GM18870 (cell line): ENCODE results near the gene KLF16.
"Not testable (repeated sequence)": the region's sequence is repeated elsewhere in the genome, so short reads cannot be mapped to it uniquely, and the experiment has no call there.

ENCODE experiments used
- ATAC-seq: cut with Tn5 transposase; IDR thresholded peaks from one replicate; pipeline ENCODE4 v1.9.1; 2021; ENCODE audit warnings: moderate library complexity; ENCODE audit not compliant: unreplicated experiment

Gene KLF16

DNA sequence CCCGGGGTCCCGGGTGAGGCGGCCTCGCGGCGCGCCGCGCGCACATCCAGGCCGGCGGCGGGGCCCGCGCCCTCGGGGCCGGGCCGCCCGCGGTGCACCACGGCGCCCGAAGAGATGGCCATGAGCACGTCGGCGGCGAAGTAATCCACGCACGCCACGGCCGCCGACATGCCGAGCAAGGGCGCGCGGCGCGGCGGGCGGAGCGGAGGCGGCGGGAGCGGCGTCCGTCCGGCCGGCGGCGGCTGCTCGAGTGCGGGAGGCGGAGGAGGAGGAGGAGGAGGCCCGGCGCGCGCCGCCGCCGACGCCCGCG lies at the start of gene KLF16:
Gene KLF16 (minus strand): TSS at position 252 of the 310 bp plus-strand sequence. CDS start 82 bp downstream, at position 170.
- ATAC-seq = no peak

DNA sequence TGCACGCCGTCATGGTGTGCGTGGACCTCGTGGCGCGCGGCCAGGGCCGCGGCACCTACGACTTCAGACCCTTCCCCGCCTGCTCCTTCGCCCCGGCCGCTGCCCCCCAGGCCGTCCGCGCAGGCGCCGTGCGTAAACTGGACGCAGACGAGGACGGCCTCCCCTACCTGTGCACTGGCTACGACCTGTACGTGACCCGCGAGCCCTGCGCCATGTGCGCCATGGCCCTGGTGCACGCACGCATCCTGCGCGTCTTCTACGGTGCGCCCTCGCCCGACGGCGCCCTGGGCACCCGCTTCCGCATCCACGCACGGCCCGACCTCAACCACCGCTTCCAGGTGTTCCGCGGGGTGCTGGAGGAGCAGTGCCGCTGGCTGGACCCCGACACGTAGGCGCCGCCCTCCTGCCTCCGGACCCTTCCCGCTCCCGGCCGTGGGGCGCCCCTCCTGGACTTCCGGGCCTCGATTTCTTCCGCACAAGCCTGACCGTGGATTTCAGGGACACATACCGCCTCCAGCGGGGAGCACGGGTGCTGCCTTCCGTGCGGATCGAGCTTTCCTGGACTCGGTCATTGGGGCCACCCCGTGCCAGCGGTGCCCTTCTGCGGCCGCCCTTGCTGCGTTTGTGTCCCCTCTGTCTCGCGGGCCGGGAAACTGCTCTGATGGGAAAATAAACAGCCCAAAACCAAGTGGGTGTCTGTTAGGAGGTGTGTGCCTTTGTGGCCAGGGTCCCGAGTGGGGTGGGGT lies 49.6 kb upstream of the KLF16 start:
- no peak for ATAC-seq

- no peak for ATAC-seq
Observed at GRCh38 chr19:1911995-1912394, 48.6 kb upstream of the KLF16 start.

GRCh38 chr19:1911098-1911497 lies 47.7 kb upstream of the KLF16 start:
- ATAC-seq = no peak

DNA sequence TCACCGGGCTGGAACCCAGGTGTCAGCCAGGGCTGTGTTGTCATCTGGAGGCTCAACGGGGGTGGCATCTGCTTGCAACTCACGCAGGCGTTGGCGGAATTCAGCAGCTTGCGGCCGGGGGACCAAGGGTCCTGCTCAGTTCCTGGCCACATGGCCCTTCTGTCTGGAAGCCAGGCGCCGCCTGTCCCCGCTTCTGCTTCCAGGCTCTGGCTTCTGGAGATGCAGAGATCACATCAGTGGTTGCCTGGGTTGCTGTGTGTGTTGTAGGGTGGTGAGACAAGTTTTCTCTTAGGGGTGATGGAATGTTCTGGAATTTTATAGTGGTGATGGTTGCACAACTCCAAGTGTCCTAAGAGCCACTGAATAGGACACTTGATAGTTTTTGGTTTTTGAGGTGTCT lies 46.8 kb upstream of the KLF16 start:
- ATAC-seq = no peak

DNA sequence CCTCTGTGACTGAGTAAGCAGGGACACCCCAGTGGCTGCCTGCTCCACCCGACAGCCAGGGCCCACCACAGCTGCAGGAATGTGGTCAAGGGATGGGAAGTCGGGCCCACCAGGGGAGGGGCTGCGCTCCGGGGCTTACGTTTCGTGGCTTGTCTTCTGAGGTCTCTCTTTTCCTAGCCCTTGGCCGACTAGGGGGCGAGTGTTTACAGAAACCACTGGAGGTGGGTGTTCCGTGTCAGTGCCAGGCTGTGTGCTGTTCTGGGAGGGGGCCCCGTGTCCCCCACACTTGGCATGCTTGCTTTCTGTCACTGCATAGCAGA lies 46.3 kb upstream of the KLF16 start:
- ATAC-seq = no peak

DNA sequence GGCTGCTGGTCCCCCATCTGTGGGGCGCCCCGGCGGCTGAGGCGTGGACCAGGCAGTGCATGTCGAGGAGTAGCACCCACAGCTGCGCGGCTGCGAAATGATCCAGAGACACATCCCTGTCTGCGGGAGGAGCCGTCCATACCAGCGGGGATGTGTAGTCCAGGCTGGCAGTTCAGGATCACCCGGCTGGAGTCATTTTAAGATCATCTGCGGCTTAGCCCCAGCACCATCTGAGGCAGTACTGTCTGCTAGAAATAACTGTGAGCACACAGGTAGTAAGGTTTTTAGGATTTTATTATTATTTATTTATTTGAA lies 44.9 kb upstream of the KLF16 start:
- ATAC-seq = no peak

- no peak for ATAC-seq
Observed at GRCh38 chr19:1907563-1908363, 44.4 kb upstream of the KLF16 start.

- ATAC-seq = no peak
Observed at GRCh38 chr19:1906985-1907562, 43.7 kb upstream of the KLF16 start.

- ATAC-seq = no peak
Observed at GRCh38 chr19:1905863-1906375, 42.5 kb upstream of the KLF16 start.

DNA sequence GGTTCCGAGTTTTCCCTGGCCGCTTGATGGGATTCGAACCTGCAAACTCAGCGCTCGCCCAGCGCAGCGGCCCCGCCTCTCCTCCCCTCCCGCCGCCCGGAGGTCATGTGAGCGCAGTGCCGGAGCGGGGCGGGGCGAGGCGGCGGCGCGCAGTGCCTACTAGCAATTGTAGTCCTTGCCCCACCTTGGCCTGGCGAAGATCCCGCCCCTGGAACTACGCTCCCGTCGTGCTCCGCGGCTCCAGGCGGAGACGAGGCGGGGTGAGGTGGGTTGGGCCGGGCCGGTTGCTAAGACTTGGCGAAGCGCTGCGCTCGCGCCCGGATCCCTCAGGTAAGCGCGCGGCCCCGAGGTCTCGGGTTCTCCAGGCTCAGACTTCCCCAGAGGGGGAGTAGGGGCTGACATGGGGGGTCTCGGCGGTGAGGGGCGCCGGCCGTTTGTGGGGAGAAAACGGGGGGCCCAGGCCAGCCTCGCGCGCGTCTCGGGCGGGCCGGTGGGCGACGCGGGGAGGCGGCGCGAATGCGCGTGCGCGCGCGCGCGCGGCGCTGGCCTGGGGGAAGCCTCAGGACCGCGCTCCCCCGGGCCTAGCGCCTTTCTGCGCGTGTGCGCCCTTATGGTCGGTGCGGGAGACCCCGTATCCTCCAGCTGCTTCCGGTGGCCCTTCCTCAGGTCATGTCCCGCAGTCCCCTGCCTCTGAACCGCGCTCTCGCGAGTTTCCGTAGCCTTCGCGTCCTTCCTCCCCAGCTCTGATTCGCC lies 41.9 kb upstream of the KLF16 start, which contains the start of the genes ADAT3 and SCAMP4:
Gene ADAT3 (plus strand): TSS at position 290 of the 753 bp plus-strand sequence. CDS start 6,649 bp downstream, outside the sequence.
Gene SCAMP4 (plus strand): TSS at position 290 of the 753 bp plus-strand sequence. CDS start 9,621 bp downstream, outside the sequence.
- no peak for ATAC-seq

GRCh38 chr19:1904860-1905109 lies 41.4 kb upstream of the KLF16 start:
- ATAC-seq = no peak

- no peak for ATAC-seq
Observed at GRCh38 chr19:1902923-1903322, 39.5 kb upstream of the KLF16 start.

GRCh38 chr19:1901940-1902404 lies 38.6 kb upstream of the KLF16 start:
- no peak for ATAC-seq

DNA sequence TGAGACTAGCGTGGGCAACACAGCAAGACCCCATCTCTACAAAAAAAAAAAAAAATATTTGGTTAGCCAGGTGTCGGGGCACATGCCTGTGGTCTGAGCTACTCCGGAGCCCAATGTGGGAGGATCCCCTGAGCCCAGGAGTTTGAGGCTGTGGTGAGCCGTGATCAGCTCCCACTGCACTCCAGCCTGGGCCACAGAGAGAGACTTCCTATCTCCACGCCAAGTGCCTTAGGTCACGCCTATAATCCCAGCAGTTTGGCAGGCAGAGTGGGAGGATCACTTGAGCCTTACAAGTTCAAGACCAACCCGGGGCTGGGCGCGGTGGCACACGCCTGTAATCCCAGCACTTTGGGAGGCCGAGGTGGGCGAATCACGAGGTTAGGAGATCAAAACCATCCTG lies 33.1 kb upstream of the KLF16 start:
- ATAC-seq = no peak

DNA sequence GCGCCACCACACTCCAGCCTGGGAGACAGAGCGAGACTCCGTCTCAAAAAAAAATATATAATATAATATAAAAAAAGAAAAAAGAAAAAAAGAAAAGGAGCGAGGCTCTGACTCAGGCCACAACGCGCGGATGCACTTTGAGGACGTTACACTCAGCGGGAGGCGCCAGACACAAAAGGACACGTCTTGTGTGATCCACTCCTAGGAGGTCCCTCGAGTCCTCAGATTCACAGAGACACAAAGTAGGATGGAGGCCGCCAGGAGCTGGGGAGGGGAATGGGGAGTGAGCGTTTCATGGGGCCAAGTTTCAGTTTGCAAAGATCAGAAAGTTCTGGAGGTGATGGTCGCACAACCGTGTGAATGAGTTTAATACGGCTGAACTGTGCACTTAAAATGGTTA lies 30.4 kb upstream of the KLF16 start:
- ATAC-seq = no peak

DNA sequence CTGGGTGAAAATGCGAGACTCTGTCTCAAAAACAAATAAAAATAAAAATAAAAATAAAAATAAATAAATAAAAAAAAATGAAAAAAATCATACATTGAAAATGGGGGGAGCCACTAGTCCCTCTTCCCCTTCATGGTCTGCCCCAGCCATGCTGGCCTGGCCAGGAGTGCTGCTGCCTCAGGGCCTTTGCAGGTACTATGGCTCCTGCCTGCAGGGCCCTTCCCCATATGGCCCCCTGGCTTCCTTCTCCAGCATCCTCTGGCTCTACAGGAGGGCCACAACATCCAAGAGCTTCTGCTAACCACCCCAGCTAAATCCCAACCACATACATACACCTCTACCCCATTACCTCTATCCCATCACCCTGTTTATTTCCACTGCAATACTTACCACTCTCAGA lies 26.5 kb upstream of the KLF16 start:
- no peak for ATAC-seq

DNA sequence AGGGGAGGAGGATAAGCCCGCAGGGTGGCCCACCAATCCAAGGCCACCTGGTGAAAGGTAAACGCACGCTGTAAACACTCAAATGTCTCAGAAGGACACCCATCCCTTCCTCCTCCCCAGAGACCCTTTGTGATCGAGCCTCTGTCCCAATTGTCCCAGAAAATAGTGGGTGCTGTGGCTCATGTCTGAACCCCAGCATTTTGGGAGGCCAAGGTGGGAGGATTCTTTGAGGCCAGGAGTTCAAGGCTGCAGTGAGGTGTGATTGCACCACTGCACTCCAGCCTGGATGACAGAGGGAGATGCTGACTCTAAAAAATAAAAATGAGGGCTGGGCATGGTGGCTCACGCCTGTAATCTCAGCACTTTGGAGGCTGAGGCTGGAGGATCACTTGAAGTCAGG lies 25.0 kb upstream of the KLF16 start:
- ATAC-seq = no peak

DNA sequence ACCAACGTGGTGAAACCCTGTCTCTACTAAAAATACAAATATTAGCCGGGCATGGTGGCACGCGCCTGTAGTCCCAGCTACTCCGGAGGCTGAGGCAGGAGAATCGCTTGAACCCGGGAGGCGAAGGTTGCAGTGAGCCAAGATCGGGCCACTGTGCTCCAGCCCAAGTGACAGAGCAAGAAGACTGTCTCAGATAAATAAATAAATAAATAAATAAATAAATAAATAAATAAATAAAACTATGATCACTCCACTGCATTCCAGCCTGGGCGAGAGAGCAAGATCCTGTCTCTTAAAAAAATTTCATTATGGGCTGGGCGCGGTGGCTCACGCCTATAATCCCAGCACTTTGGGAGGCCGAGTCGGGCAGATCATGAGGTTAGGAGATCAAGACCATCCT lies 23.0 kb upstream of the KLF16 start:
- not testable (repeated sequence) for ATAC-seq

- not testable (repeated sequence) for ATAC-seq
Observed at GRCh38 chr19:1885398-1886119, 22.2 kb upstream of the KLF16 start, which contains the start of gene ABHD17A. ABHD17A (minus strand) TSS chr19:1885496; CDS start chr19:1881566, 3,930 bp downstream.
